Spinal cord (tissue), 10 donors: ENCODE data around the gene C4B. TPM values are rescaled to one million over a fixed set of nuclear protein-coding genes. Genes with fewer than 3 reads are reported as not detected.
"Not testable (repeated sequence)": the region's sequence is repeated elsewhere in the genome, so short reads cannot be mapped to it uniquely, and the experiment has no call there.

Experiments
- DNase-seq, 6 donors: peaks; one replicate each; pipeline versions ENCODE4 v3.0.0 to v3.0.0-alpha.2; 2013 to 2015; ENCODE audit warnings: low spot score in 6 of 6, low read depth in 4 of 6
- H3K27ac ChIP-seq: one replicate; pipeline ENCODE4 v1.5.1; 2013; ENCODE audit warnings: low read depth, low read length, control low read depth
- H3K27me3 ChIP-seq: one replicate; pipeline ENCODE4 v1.6.1; 2013; ENCODE audit warnings: low read length; ENCODE audit not compliant: control insufficient read depth, insufficient read depth
- H3K36me3 ChIP-seq: one replicate; pipeline ENCODE4 v1.6.1; 2013; ENCODE audit warnings: low read length; ENCODE audit not compliant: control insufficient read depth, insufficient read depth
- H3K4me1 ChIP-seq: one replicate; pipeline ENCODE4 v1.6.1; 2013; ENCODE audit warnings: low read length; ENCODE audit not compliant: control insufficient read depth, insufficient read depth
- H3K4me3 ChIP-seq: one replicate; pipeline ENCODE4 v1.5.1; 2013; ENCODE audit warnings: low read depth, low read length, control low read depth
- H3K9me3 ChIP-seq: one replicate; pipeline ENCODE4 v1.6.1; 2013; ENCODE audit warnings: low read length; ENCODE audit not compliant: control insufficient read depth, insufficient read depth
- WGBS: methylation state at CpG from one replicate; pipeline ENCODE4 v1.1.5; 2013; ENCODE audit warnings: missing lambda C conversion rate; ENCODE audit not compliant: insufficient coverage; 5-methylcytosine and 5-hydroxymethylcytosine counted together
- polyA plus RNA-seq, 2 donors: library from polyadenylated mRNA; unstranded; fragments of 120-200 nt; gene quantifications; one replicate each; pipeline ENCODE4 v1.2.1, GENCODE V29; 2013; ENCODE audit not compliant: insufficient read length in 2 of 2
- total RNA-seq, 2 donors: library from RNA; depleted of rRNA in 1 of 2; stranded (reverse); fragments of 120-200 nt in 1 of 2; fragments of >200 nt in 1 of 2; gene quantifications; one replicate each; pipeline versions ENCODE4 v1.2.3 to v1.2.4, GENCODE V29; 2013 to 2014
- donor health status: healthy.

C4B gene
- total and polyA plus RNA-seq, 4 donors: 52.1 to 113 (median 70.1) TPM

GRCh38 chr6:31970604-31971271 lies 43.9 kb upstream of the C4B start:
- no peak for DNase-seq
- Histone ChIP-seq H3K4me3 (peak overlapping the region; percentile 99), H3K4me1 (peaks cover 30% of the 10 kb centered on the region), H3K27ac (peak overlapping the region; percentile 99), H3K36me3 (peaks cover 57% of the 10 kb centered on the region), H3K27me3 (no peaks in the 10 kb centered on the region), H3K9me3 (no peaks in the 10 kb centered on the region)
- WGBS: 86% methylated on average over 14 of the region's 18 CpGs

GRCh38 chr6:31971279-31971992 lies 43.2 kb upstream of the C4B start:
- H3K9me3 ChIP-seq: no peaks in the 10 kb centered on the region
- peaks cover 30% of the 10 kb centered on the region for H3K4me1 ChIP-seq
- DNase-seq: peak in 1 of 6 donors; percentile 21
- H3K4me3 ChIP-seq: peak overlapping the region; percentile 99
- H3K36me3 ChIP-seq: peaks cover 55% of the 10 kb centered on the region
- 26% methylated on average over 25 of the region's 29 CpGs for WGBS
- peak overlapping the region; percentile 99 for H3K27ac ChIP-seq
- H3K27me3 ChIP-seq: no peaks in the 10 kb centered on the region

GRCh38 chr6:31971993-31972708 lies 42.4 kb upstream of the C4B start, which contains the start of gene DXO:
Gene DXO (minus strand): TSS chr6:31972138. CDS start chr6:31971675, 463 bp downstream.
- no peaks in the 10 kb centered on the region for H3K27me3 ChIP-seq
- peaks cover 30% of the 10 kb centered on the region for H3K4me1 ChIP-seq
- H3K27ac ChIP-seq: peak within 1 kb of the TSS; percentile 99
- DNase-seq: peak; percentile 93 to 99 (median 98)
- H3K36me3 ChIP-seq: peaks cover 51% of the 10 kb centered on the region
- WGBS: 0% methylated on average over 62 of the region's 62 CpGs
- H3K9me3 ChIP-seq: no peaks in the 10 kb centered on the region
- peak within 1 kb of the TSS; percentile 99 for H3K4me3 ChIP-seq

- no peak for DNase-seq
- Histone ChIP-seq H3K4me1 (peaks cover 30% of the 10 kb centered on the region), H3K36me3 (peaks cover 47% of the 10 kb centered on the region), H3K4me3 (peak overlapping the region; percentile 99), H3K27ac (peak overlapping the region; percentile 99), H3K27me3 (no peaks in the 10 kb centered on the region), H3K9me3 (no peaks in the 10 kb centered on the region)
- WGBS: 8% methylated on average over 19 of the region's 19 CpGs
Measured at GRCh38 chr6:31972709-31973350, 41.8 kb upstream of the C4B start.

- DNase-seq, H3K27ac ChIP-seq, H3K4me3 ChIP-seq, H3K27me3 ChIP-seq, H3K9me3 ChIP-seq: not testable (repeated sequence)
- WGBS: 100% methylated on average over 4 of the region's 30 CpGs
- peaks cover 15% of the 10 kb centered on the region for H3K4me1 ChIP-seq
- peaks cover 30% of the 10 kb centered on the region for H3K36me3 ChIP-seq
Measured at GRCh38 chr6:31976065-31976464, 38.5 kb upstream of the C4B start.

GRCh38 chr6:31977816-31978431 lies 36.7 kb upstream of the C4B start:
- H3K4me3 ChIP-seq: no peak overlapping the region
- peaks cover 2% of the 10 kb centered on the region for H3K4me1 ChIP-seq
- DNase-seq: no peak
- H3K27ac ChIP-seq: no peak overlapping the region
- H3K9me3 ChIP-seq: no peaks in the 10 kb centered on the region
- no peaks in the 10 kb centered on the region for H3K27me3 ChIP-seq
- 94% methylated on average over 5 of the region's 12 CpGs for WGBS
- H3K36me3 ChIP-seq: peaks cover 30% of the 10 kb centered on the region

GRCh38 chr6:31978831-31979230 lies 35.8 kb upstream of the C4B start:
- WGBS: no CpG with 5 or more reads among the region's 5 CpGs

GRCh38 chr6:31979238-31979898 lies 35.2 kb upstream of the C4B start:
- Histone ChIP-seq H3K9me3 (no peaks in the 10 kb centered on the region), H3K4me3 (no peak overlapping the region), H3K4me1 (no peaks in the 10 kb centered on the region), H3K27ac (no peak overlapping the region), H3K27me3 (no peaks in the 10 kb centered on the region), H3K36me3 (peaks cover 25% of the 10 kb centered on the region)
- DNase-seq: no peak
- WGBS: 93% methylated on average over 3 of the region's 3 CpGs

More at GRCh38 chr6:31978831-31979230, 35.8 kb upstream of the C4B start:
- Histone ChIP-seq H3K36me3 (peaks cover 29% of the 10 kb centered on the region), H3K4me3 (no peak overlapping the region), H3K27me3 (no peaks in the 10 kb centered on the region), H3K4me1 (no peaks in the 10 kb centered on the region), H3K9me3 (no peaks in the 10 kb centered on the region), H3K27ac (no peak overlapping the region)
- DNase-seq: no peak
